Uterus (tissue), 2 donors: ENCODE measurements around the gene CTIF.

ENCODE experiments used
- POLR2A ChIP-seq, 2 donors: fragments of 450-650 bp; IDR thresholded peaks; one replicate each; pipeline ENCODE4 v1.6.1; 2016; ENCODE audit warnings: antibody characterized with exemption in 2 of 2, mild to moderate bottlenecking in 1 of 2, moderate library complexity in 1 of 2
- TF ChIP-seq, protein P1 (sequence below), 4 experiments: fragments of 200-600 bp in 2 of 4; fragments of 450-650 bp in 2 of 4; sonication (generic) in 2 of 4; IDR thresholded peaks; one replicate each; pipeline ENCODE4 v1.5.1; 2016 to 2019; ENCODE audit warnings: antibody characterized with exemption in 4 of 4, mild to moderate bottlenecking in 2 of 4, moderate library complexity in 1 of 4

DNA sequence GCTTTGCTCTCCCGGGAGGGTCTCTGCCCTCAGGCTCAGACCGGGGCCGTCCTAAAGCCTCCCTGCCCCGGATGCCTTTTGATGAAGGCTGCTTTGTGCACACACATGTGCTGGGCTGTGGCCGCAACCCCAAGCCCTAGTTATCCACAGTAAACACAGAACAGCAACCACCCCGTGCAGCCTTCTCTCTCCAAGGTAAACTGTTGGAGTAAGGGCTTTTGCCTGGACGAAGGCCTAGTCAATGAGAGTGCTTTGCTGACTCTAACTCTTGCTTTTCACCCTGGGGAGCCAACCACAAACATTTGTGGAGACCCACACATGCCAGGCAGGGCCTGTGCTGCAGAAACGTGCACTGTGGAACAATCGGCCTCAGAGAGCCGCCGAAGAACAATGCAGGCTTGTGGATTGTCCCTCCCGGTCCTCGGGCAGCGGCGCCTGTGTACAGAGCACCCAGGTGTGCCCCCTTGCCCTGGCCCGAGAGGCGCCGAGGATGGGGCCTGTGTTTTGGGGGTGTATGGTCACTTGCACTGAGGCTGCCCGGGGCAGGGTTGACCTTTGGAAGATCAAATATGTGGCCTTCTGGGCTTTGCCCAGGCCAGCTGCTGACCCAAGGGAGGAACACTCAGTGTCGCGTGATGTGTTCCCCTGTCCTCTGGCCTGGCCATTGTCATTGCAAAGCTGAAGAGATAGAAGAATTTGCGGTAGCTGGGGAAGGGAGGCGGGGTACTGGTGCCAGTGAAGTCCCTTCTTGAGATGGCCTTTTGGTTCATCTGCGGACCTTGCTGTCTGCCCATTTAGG, 37.0 kb downstream of the CTIF start:
- TF ChIP-seq, protein P1, sequence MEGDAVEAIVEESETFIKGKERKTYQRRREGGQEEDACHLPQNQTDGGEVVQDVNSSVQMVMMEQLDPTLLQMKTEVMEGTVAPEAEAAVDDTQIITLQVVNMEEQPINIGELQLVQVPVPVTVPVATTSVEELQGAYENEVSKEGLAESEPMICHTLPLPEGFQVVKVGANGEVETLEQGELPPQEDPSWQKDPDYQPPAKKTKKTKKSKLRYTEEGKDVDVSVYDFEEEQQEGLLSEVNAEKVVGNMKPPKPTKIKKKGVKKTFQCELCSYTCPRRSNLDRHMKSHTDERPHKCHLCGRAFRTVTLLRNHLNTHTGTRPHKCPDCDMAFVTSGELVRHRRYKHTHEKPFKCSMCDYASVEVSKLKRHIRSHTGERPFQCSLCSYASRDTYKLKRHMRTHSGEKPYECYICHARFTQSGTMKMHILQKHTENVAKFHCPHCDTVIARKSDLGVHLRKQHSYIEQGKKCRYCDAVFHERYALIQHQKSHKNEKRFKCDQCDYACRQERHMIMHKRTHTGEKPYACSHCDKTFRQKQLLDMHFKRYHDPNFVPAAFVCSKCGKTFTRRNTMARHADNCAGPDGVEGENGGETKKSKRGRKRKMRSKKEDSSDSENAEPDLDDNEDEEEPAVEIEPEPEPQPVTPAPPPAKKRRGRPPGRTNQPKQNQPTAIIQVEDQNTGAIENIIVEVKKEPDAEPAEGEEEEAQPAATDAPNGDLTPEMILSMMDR (IDR thresholded peaks at IDR 0.05), result no peak
- TF ChIP-seq POLR2A (IDR thresholded peaks at IDR 0.05), result no peak
